OCI-LY7 (cell line): ENCODE measurements around the gene TMEM184A. TPM values are rescaled to one million over a fixed set of nuclear protein-coding genes. Genes with fewer than 3 reads are reported as not detected.

ENCODE experiments used
- BruUV-seq: library from RNA; stranded (reverse); fragments of 400-500 nt; replicated peaks from 2 replicates; lab custom pipeline; 2021; lab: Mats Ljungman, UMichigan
- CTCF ChIA-PET: fragments of 300-600 bp; sonication (Branson Sonifier 250); formaldehyde crosslinking; loops from one replicate; lab custom pipeline; 2022; ENCODE audit warnings: antibody characterized with exemption; ENCODE audit not compliant: unreplicated experiment; lab: Charles Lee
- POLR2A ChIA-PET: fragments of 300-600 bp; sonication (Branson Sonifier 250); formaldehyde crosslinking; loops from one replicate; lab custom pipeline; 2022; ENCODE audit warnings: antibody characterized with exemption; lab: Charles Lee
- DNase-seq: peaks from one replicate; pipeline ENCODE4 v3.0.0-alpha.2; 2015; ENCODE audit warnings: low spot score
- H2AFZ ChIP-seq: fragments of 200-600 bp; sonication (generic), shearing (Covaris generic); 2 replicates; pipeline ENCODE4 v1.6.1; 2014; ENCODE audit warnings: mild to moderate bottlenecking, antibody characterized with exemption, low read length, moderate library complexity
- H3K27ac ChIP-seq: fragments of 200-600 bp; sonication (generic); 2 replicates; pipeline ENCODE4 v1.5.1; 2014; ENCODE audit warnings: mixed run types, low read depth, mild to moderate bottlenecking, moderate library complexity, low read length, inconsistent platforms; ENCODE audit not compliant: poor library complexity, severe bottlenecking
- H3K36me3 ChIP-seq: fragments of 200-600 bp; sonication (generic); 2 replicates; pipeline ENCODE4 v1.6.1; 2014; ENCODE audit warnings: mild to moderate bottlenecking, antibody characterized with exemption, low read length, moderate library complexity, mixed read lengths; ENCODE audit not compliant: insufficient read depth
- H3K4me1 ChIP-seq: fragments of 200-600 bp; sonication (generic); 2 replicates; pipeline ENCODE4 v1.5.1; 2014; ENCODE audit warnings: mild to moderate bottlenecking, low read length; ENCODE audit not compliant: insufficient read depth, poor library complexity, severe bottlenecking
- H3K4me2 ChIP-seq: fragments of 200-600 bp; sonication (generic); 2 replicates; pipeline ENCODE4 v1.6.1; 2014; ENCODE audit warnings: mild to moderate bottlenecking, low read length
- H3K4me3 ChIP-seq: fragments of 200-600 bp; sonication (generic); 2 replicates; pipeline ENCODE4 v1.5.1; 2014; ENCODE audit warnings: mild to moderate bottlenecking, low read depth, low read length; ENCODE audit not compliant: poor library complexity, severe bottlenecking
- H3K79me2 ChIP-seq: fragments of 200-600 bp; sonication (generic); 2 replicates; pipeline ENCODE4 v1.6.1; 2016; ENCODE audit warnings: low read depth, mild to moderate bottlenecking, low read length, moderate library complexity, mixed read lengths; ENCODE audit not compliant: insufficient read depth
- H3K9me2 ChIP-seq: fragments of 200-600 bp; sonication (generic); 2 replicates; pipeline ENCODE4 v1.6.1; 2016; ENCODE audit warnings: mild to moderate bottlenecking, low read length, mixed read lengths; ENCODE audit not compliant: insufficient read depth
- H3K9me3 ChIP-seq: fragments of 200-600 bp; sonication (generic); 2 replicates; pipeline ENCODE4 v1.6.1; 2014; ENCODE audit warnings: mild to moderate bottlenecking, mixed run types, low read length, mixed read lengths
- H4K20me1 ChIP-seq: fragments of 200-600 bp; sonication (generic); 2 replicates; pipeline ENCODE4 v1.6.1; 2014; ENCODE audit warnings: mild to moderate bottlenecking, antibody characterized with exemption, low read length, moderate library complexity, mixed read lengths; ENCODE audit not compliant: insufficient read depth
- EZH2phosphoT487 ChIP-seq: fragments of 200-600 bp; sonication (generic); IDR thresholded peaks from 2 replicates; pipeline ENCODE4 v1.6.1; 2018; ENCODE audit warnings: low read depth, borderline replicate concordance, mild to moderate bottlenecking, mixed run types, antibody characterized with exemption, low read length, moderate library complexity, mixed read lengths
- intact Hi-C: fragments of 100-400 bp; cut with micrococcal nuclease; formaldehyde crosslinking; loops from one replicate; pipeline ENCODE4 v1.10.0; 2022; ENCODE audit not compliant: unreplicated experiment
- total RNA-seq, 2 experiments: library from RNA; depleted of rRNA in 1 of 2; stranded (reverse); fragments of >200 nt in 1 of 2; shearing (Covaris generic) in 1 of 2; gene quantifications; 2 replicates each; pipeline ENCODE4 v1.2.3, GENCODE V29; 2014 to 2022
- TF ChIP-seq, protein P1 (sequence below): fragments of 200-600 bp; sonication (generic); conservative IDR thresholded peaks from 2 replicates; pipeline ENCODE4 v1.5.1; 2014; ENCODE audit warnings: mild to moderate bottlenecking, antibody characterized with exemption, low read length, moderate library complexity, mixed read lengths

Gene TMEM184A
- total RNA-seq, 2 experiments from 2014 or later, result 0.19 TPM; not detected in 1

DNA sequence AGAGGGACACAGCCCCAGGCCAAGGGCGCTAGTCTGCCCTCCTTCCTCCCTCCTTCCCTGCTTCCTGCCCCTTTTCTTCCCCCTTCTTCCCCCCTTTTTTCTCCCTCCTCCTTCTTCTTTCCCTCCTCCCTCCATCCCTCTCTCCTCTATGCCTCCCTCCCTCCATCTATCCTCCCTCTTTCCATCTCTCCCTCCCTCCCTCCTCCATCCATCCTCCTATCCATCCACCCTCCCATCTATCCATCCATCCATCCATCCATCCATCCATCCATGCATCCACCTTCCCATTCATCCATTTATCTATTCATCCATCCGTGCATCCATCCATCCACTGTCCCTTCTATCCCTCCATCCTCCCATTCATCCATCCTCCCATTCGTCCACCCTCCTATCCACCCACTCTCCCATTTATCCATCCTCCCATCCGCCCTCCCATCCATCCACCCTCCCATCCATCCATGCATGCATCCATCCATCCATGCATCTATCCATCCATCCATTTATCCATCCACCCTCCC is 38.0 kb upstream of the TMEM184A start:
- CTCF ChIA-PET, result no interaction called here

DNA sequence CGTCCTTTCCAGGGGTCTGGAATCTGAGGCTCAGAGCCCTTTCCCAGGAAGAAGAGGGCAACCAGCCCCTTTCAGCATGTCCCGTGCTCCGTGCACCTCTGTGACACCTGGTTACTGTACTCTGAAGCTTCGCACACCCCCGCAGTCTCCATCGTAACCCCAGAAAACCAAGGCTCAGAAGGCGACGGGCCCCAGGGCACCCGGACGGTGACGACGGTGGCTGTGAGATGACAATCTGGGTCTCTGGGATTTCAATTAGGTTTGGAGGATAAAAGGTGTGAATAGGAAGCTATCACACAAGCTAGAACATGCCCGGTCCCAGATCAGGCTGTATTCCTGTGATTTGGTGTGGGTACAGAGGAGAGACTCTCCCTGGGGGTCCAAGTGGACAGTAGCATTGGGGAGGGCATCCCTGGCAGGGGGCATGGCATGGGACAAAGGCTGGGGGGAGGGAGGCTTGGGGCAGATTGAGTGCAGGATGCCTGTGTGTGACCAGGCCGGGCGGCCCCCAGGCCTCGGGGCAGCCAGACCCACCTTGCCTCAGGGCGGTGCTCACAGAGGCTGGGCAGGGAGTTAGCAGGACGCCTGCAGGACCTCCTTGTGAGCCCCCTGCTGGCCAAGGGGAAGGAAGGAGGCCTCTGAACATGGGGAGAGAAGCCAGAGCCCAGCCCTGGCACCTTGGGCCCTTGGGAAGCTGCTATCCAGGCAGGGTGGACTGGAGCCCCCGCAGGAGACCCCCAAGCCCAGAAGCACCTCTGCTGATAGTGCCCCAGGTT is 37.3 kb upstream of the TMEM184A start:
- no peak overlapping the region for H2AFZ ChIP-seq
- CTCF ChIA-PET, result no interaction called here
- BruUV-seq, result no TSS peak
- no peaks in the 10 kb centered on the region for H3K79me2 ChIP-seq
- POLR2A ChIA-PET, result interaction anchor here (0.6 kb wide), 1 partner anchor 850 kb away, joined by 6 read pairs; no protein-coding TSS in a partner anchor
- no peaks in the 10 kb centered on the region; the same call in 1 of the 2 replicates for H4K20me1 ChIP-seq
- intact Hi-C loops, result loop anchor here (5.0 kb wide), 1 partner anchor 164 kb away; no protein-coding TSS in a partner anchor
- no peaks in the 10 kb centered on the region for H3K36me3 ChIP-seq
- no peak overlapping the region for H3K27ac ChIP-seq
- peak; percentile 25 for DNase-seq
- peaks cover 21% of the 10 kb centered on the region for H3K4me1 ChIP-seq
- peak overlapping the region; percentile 64 for H3K4me2 ChIP-seq
- 0 out of 2 replicates have a peak, but pooled peaks cover 7% of the 10 kb centered on the region for H3K9me3 ChIP-seq
- H3K4me3 ChIP-seq, result no peak overlapping the region
- no peaks in the 10 kb centered on the region for H3K9me2 ChIP-seq
- TF ChIP-seq EZH2phosphoT487, result no peak
- TF ChIP-seq, protein P1, sequence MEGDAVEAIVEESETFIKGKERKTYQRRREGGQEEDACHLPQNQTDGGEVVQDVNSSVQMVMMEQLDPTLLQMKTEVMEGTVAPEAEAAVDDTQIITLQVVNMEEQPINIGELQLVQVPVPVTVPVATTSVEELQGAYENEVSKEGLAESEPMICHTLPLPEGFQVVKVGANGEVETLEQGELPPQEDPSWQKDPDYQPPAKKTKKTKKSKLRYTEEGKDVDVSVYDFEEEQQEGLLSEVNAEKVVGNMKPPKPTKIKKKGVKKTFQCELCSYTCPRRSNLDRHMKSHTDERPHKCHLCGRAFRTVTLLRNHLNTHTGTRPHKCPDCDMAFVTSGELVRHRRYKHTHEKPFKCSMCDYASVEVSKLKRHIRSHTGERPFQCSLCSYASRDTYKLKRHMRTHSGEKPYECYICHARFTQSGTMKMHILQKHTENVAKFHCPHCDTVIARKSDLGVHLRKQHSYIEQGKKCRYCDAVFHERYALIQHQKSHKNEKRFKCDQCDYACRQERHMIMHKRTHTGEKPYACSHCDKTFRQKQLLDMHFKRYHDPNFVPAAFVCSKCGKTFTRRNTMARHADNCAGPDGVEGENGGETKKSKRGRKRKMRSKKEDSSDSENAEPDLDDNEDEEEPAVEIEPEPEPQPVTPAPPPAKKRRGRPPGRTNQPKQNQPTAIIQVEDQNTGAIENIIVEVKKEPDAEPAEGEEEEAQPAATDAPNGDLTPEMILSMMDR, result peak; percentile 41; the same call in 1 of the 2 replicates

More for the DNA sequence above, 38.0 kb upstream of the TMEM184A start:
- no peaks in the 10 kb centered on the region; the same call in 1 of the 2 replicates for H4K20me1 ChIP-seq
- peaks cover 21% of the 10 kb centered on the region for H3K4me1 ChIP-seq
- H2AFZ ChIP-seq, result no peak overlapping the region
- DNase-seq, result no peak
- no peaks in the 10 kb centered on the region for H3K9me2 ChIP-seq
- no peak overlapping the region for H3K4me2 ChIP-seq
- no TSS peak for BruUV-seq
- intact Hi-C loops, result loop anchor here (5.0 kb wide), 1 partner anchor 163 kb away; no protein-coding TSS in a partner anchor
- no peak overlapping the region for H3K27ac ChIP-seq
- TF ChIP-seq, protein P1, result no peak
- no peak for TF ChIP-seq EZH2phosphoT487
- 0 out of 2 replicates have a peak, but pooled peaks cover 4% of the 10 kb centered on the region for H3K9me3 ChIP-seq
- H3K79me2 ChIP-seq, result no peaks in the 10 kb centered on the region
- POLR2A ChIA-PET, result no interaction called here
- no peak overlapping the region for H3K4me3 ChIP-seq
- no peaks in the 10 kb centered on the region for H3K36me3 ChIP-seq
